ENCODE measurements around the gene PLPPR2. TPM values are rescaled to one million over a fixed set of nuclear protein-coding genes. Genes with fewer than 3 reads are reported as not detected.
"Not testable (repeated sequence)": the region's sequence is repeated elsewhere in the genome, so short reads cannot be mapped to it uniquely, and the experiment has no call there.

The PLPPR2 gene, protein sequence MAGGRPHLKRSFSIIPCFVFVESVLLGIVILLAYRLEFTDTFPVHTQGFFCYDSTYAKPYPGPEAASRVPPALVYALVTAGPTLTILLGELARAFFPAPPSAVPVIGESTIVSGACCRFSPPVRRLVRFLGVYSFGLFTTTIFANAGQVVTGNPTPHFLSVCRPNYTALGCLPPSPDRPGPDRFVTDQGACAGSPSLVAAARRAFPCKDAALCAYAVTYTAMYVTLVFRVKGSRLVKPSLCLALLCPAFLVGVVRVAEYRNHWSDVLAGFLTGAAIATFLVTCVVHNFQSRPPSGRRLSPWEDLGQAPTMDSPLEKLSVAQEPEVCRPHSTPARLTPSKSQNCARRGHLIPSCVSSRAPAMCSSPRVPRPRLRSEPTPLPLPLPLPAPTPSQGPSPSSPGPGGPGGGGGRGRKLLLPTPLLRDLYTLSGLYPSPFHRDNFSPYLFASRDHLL
- total RNA-seq = 8.8 TPM

DNA sequence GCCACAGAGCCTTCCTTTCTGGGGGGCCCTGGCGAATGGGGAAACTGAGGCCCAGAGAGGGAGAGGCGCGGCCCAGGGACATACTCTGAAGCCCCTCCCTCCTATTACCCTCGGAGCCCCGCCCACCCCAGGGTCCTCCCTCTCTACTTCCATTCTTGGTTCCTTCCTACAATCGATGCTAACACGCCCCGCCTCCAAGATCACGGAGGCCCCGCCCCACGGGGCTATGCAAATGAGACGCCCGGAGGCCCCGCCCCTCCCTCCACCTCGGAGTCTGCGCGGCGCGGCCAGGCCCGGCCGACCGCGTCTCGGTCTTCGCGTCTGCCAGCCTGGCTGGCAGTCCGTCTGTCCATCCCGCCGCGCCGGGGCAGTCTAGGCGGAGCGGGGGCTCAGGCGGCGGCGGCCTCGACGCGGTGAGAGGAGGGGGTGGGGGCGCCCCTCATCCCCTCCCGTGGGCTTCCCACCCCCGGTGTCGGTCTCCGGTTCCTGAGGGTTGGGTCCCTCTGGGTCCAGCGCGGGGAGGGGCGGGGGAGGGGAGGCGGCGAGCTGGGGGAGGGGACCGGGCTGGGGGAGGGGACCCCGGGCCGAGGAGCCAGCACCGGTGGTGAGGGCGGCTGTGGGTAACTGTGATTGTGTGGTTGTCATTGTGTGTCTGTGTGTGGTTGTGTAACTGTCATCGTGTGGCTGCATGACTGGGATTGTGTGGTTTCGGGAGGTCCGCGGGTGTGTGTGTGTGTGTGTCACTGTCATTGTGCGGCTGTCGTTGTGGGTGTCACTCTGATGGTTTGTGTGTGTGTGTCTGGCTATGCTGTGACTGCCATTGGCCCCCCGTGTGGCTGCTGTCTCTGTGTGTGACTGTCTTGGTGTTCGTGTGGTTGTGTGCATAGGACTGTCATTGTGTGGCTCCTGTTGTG is at the start of gene PLPPR2:
Gene PLPPR2 (plus strand): TSS at position 273 of the 914 bp plus-strand sequence. CDS start 2,242 bp downstream, outside the sequence.
- peak; percentile 96 for ATAC-seq
- peak; percentile 89 for DNase-seq (ENCODE audit: low spot score)

- ATAC-seq (no peak), DNase-seq (ENCODE audit: low spot score) (no peak)
Observed at GRCh38 chr19:11306337-11306736, 48.9 kb upstream of the PLPPR2 start.

- DNase-seq (ENCODE audit: low spot score) = not testable (repeated sequence)
Observed at GRCh38 chr19:11320278-11320995, 34.8 kb upstream of the PLPPR2 start.

DNA sequence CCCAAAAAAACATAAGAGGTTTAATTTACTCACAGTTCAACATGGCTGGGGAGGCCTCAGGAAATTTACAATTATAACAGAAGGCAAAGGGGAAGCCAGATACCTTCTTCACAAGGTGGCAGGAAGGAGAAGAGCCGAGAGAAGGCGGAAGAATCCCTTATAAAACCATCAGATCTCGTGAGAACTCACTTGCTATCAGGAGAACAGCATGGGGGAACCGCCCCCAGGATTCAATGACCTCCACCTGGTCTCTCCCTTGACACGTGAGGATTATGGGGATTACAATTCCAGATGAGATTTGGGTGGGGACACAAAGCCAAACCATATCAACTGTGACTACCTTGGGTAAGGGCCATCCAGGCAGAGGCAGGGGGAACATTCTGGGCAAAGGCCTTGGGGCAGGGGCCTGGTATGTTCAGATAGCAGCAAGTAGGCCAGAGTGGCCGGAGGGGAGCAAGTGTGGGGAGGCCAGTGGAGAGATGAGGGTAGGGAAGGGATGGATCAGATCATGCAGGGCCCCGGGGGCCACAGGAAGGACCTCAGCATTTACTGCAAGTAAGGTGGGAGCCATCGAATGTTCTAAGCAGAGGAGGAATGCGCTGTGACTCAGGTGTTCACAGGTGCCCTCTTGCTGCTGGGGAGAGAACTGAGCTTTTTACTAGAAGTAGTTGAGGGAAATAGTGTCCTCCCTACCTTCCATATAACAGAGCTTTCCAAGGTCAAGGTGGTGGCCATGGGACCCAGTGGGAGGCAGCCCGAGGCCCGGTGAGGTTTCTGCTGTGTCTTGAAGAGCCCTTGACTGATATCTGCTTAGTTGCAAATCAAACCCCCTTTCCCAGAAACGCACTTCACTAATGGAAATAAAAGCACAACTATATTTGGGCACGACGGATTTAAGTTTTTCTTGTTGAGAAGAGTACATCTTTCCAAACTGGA is 33.8 kb upstream of the PLPPR2 start:
- DNase-seq (ENCODE audit: low spot score) (no peak), ATAC-seq (no peak)

More at GRCh38 chr19:11320278-11320995, 34.8 kb upstream of the PLPPR2 start:
- ATAC-seq = not testable (repeated sequence)

DNA sequence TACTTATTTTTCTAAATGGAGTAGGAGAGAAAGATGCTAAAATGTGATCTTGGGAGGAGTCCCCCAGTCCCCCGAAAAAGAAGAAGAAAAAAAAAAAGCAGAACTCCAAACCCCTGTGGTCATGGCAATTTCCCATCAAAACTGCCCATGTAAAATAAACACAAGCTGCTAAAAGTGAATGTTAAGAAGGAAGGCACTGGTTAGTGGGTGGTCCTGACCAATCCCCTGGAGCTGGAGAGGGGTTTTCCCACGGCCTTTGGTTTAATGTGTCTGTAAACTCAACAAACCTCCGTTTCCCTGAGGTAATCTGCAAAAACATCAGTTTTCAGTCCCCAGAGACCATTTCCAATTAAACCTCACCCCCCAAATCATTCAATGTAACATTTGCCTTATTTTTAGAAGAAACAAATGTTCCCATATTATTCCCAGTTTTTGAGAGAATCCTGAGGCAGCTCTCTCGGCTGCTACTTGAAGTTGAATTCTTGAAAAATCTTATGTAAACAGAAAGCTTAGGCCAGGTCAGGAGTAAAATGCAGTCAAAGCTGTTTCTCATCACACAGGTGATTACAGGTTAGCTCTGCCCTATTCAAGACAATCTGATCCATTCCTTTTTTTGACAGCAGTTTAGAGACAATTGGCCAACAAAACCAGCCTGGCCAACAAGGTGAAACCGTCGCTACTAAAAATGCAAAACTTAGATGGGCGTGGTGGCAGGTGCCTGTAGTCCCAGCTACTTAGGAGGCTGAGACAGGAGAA is 32.8 kb upstream of the PLPPR2 start:
- ATAC-seq (no peak), DNase-seq (ENCODE audit: low spot score) (no peak)

DNA sequence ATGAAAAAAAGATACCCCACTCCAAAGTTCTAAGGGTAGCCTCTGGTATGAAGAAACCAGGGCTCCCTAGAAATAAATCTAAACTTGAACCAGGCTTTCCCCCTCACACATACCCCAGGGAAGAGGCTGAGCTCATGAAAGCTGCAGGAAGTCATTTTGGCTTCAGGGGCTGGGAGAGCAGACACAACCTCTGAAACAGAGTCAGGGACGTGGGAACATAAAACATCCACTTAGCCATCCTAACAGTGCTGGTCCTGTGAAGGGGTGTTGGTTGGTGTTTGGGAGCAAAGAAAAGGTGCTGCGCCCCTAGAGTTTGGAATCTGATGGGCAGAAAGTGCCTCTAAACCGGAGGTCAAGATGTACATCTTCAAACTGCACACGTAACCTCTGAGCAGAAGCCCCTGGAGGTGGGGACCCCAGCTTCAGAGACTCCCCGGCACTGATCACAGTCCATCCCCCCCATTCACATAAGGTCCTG is 31.6 kb upstream of the PLPPR2 start:
- ATAC-seq = no peak
- no peak for DNase-seq (ENCODE audit: low spot score)

- ATAC-seq (peak; percentile 94), DNase-seq (ENCODE audit: low spot score) (peak; percentile 79)
Observed at GRCh38 chr19:11324079-11324661, 31.1 kb upstream of the PLPPR2 start.

DNA sequence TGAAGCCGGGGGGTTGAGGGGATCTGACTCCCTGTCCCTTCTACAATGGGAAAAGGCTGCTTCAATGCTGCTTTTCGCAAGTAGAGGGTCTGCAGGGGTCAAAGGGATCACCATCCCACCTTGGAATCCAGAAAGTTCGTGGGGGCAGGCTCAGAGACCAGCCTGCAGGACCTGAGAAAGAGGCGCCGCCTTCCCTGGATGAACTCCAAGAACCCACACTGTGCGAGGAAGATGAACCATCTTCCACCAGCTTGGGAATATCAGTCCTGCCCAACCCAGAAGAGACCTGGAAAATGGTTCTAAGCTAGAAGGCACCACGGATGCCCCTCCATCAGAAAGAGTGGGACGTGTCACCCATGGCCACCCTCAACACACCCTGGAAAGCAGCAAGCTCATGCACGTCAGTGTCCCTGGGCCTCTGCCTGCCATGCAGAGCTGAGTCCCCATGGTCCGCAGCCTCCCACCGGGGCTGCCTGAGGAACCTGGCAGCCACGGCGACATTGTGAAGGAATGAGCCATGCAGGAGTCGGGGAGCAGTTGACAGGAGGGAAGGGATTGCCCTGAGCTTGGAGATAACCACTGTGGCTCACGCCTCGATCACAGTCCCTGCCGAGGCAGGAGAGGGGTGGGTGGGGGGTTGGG is 30.4 kb upstream of the PLPPR2 start:
- no peak for ATAC-seq
- no peak for DNase-seq (ENCODE audit: low spot score)

GRCh38 chr19:11325544-11325943 is 29.7 kb upstream of the PLPPR2 start:
- DNase-seq (ENCODE audit: low spot score) (no peak), ATAC-seq (no peak)

DNA sequence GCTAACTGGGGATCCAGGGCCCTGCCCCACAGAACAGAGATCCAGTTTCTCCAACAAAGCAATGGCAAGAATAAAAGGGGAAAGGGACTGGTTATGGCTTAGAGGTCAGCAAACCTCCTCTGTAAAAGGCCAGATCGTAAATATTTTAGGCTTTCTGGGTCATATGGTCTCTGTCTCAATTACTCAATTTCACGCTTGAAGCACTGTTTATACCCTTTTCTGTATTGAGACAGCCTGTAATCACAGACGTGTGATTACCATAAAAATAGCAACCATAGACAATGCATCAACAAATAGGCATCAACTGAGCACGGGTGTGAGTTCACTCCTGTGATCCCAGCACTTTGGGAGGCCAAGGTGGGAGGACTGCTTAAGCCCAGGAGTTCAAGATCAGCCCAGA is 25.1 kb upstream of the PLPPR2 start:
- no peak for ATAC-seq
- no peak for DNase-seq (ENCODE audit: low spot score)

- no peak for ATAC-seq
Observed at GRCh38 chr19:11331502-11331901, 23.7 kb upstream of the PLPPR2 start.

DNA sequence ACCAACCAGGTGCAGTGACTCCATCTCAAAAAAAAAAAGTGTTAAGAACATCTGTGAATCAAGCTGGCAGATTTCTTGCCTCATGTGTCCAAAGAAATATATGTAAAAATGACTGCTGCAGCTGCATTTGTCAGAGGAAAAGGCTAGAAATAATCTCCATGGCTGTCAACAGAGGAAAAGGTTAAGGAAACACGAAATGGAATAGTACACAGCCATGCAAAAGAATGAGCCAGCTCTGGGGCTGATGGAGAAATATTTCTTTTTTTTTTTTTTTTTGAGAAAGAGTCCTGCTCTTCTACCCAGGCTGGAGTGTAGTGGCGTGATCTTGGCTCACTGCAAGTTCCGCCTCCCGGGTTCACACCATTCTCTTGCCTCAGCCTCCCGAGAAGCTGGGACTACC is 22.4 kb upstream of the PLPPR2 start:
- no peak for ATAC-seq
- DNase-seq (ENCODE audit: low spot score) = no peak

More at GRCh38 chr19:11331502-11331901, 23.7 kb upstream of the PLPPR2 start:
- DNase-seq (ENCODE audit: low spot score) = no peak

DNA sequence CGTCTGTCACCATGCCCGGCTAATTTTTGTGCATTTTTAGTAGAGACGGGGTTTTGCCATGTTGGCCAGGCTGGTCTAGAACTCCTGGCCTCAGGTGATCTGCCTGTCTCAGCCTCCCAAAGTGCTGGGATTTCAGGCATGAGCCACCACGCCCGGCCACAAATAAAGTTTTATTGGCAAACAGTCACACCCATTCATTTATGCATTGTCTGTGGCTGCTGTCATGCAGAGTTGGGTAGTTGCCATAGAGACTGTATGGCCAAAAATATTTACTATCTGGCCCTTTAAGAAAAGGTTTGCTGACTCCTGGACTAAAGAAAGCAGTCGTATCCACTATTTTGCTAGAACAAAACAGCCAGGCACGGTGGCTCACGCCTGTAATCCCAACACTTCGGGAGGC is 21.4 kb upstream of the PLPPR2 start:
- not testable (repeated sequence) for DNase-seq (ENCODE audit: low spot score); ATAC-seq

DNA sequence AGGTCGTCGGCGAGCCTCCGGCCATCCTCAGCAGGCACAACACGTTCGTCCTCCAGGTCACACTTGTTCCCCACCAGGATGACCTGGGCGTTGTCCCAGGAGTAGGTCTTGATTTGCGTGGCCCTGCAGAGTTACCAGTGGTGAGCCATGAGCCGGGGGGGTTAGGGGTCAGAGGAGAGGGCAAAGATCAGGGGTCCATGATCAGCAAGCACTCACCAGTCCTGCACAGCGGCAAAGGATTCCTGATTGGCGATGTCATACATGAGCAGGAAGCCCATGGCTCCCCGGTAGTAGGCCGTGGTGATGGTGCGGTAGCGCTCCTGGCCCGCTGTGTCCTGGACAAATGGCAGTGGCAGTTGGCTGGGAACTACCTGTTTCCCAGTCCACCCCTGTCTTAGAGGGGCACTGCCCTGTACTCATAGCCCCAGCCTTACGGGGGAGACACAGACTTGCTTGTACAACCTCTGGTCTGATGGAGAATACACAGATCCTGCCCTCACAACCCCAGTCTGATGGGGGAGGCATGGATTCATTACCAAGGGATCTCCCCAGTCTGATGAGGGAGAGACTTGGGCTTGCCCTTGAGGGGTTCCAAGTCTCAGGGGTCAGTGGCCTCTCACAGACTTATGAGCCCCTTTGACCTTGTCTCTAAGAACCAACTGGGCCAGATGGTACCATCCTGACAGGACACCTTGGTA is 19.6 kb upstream of the PLPPR2 start:
- ATAC-seq (no peak), DNase-seq (ENCODE audit: low spot score) (no peak)

DNA sequence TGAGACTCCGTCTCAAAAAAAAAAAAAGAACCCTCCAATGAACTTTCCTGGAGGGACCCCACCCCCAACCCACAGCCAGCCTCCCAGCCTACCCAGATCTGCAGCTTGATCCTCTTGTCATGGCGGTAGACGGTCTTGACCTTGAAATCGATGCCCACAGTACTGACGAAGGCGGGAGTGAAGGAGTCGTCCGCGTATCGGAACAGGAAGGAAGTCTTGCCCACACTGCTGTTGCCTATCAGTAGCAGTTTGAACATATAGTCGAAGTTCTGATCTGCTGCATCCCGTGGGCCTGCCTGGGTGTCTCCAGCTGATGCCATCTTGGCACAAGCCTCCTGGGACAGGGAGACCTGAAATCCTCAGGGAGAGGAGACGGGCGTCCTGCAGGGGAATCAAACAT is 18.2 kb upstream of the PLPPR2 start:
- DNase-seq (ENCODE audit: low spot score) (no peak), ATAC-seq (no peak)

- ATAC-seq (no peak), DNase-seq (ENCODE audit: low spot score) (no peak)
Observed at GRCh38 chr19:11338121-11338520, 17.1 kb upstream of the PLPPR2 start.

DNA sequence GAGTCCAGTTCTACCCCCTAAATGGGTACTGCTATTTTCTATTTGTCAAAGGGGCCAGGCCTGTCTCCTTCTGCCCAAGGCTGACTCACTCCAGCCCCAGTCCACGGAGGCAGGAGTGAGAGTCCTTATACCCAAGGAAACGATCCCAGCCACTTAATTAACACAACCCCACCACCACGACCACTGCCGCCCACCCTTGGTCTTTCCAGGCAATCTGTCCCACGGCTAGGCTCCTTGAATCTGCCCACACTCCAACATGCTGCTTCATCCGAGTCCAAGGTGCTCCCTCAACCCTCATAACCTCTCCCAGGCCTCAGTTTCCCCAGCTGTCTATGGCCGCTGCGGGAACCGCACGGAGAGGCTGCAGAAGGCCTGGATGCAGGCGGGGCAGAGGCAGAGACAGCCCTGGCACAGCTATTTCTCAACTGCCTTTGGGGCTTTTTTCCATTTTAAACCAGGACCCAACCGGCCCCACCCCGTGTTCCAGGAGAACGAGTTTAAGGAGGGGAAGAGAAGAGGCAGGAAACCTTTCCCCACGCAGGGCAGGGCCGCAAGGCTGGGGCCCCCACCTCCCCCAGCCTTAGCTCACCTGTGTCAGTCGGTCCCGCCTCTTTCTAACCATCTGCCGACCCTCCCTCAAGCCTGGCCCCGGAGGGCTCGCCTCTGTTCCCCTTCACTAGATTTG is 16.5 kb upstream of the PLPPR2 start:
- ATAC-seq = peak; percentile 9
- no peak for DNase-seq (ENCODE audit: low spot score)
